Mesenchymal stem cell (in vitro differentiated cells and primary cell): ENCODE measurements around the gene MRLN.
"Not testable (repeated sequence)": the region's sequence is repeated elsewhere in the genome, so short reads cannot be mapped to it uniquely, and the experiment has no call there.

Experiments used
- DNase-seq: peaks from one replicate; pipeline ENCODE4 v3.0.0-alpha.2; 2013
- H2AFZ ChIP-seq: one replicate; pipeline ENCODE4 v1.6.1; 2013; ENCODE audit warnings: low read depth, mild to moderate bottlenecking, control low read depth, inconsistent platforms, low read length, moderate library complexity
- H2AK5ac ChIP-seq: 2 replicates; pipeline ENCODE4 v1.6.1; 2013; ENCODE audit warnings: low read length, moderate library complexity, mild to moderate bottlenecking, inconsistent platforms; ENCODE audit not compliant: severe bottlenecking
- H2BK120ac ChIP-seq: one replicate; pipeline ENCODE4 v1.6.1; 2013; ENCODE audit warnings: low read depth, mild to moderate bottlenecking, inconsistent platforms, low read length, moderate library complexity
- H2BK12ac ChIP-seq, 2 experiments: one replicate each; pipeline ENCODE4 v1.6.1; 2013; ENCODE audit warnings: inconsistent platforms in 2 of 2, low read length in 2 of 2, mild to moderate bottlenecking in 2 of 2, moderate library complexity in 2 of 2, control low read depth in 1 of 2
- H2BK15ac ChIP-seq: one replicate; pipeline ENCODE4 v1.6.1; 2013; ENCODE audit warnings: mild to moderate bottlenecking, low read depth, inconsistent platforms; ENCODE audit not compliant: poor library complexity, severe bottlenecking
- H2BK5ac ChIP-seq: 2 replicates; pipeline ENCODE4 v1.6.1; 2013; ENCODE audit warnings: low read depth, mild to moderate bottlenecking, low read length, control low read depth, inconsistent platforms; ENCODE audit not compliant: poor library complexity, severe bottlenecking
- H3K14ac ChIP-seq, 2 experiments: one replicate each; pipeline ENCODE4 v1.6.1; 2013; ENCODE audit warnings: inconsistent platforms in 2 of 2, low read length in 2 of 2, control low read depth in 1 of 2, mild to moderate bottlenecking in 1 of 2, moderate library complexity in 1 of 2
- H3K18ac ChIP-seq, 2 experiments: one replicate each; pipeline ENCODE4 v1.6.1; 2013; ENCODE audit warnings: inconsistent platforms in 2 of 2, low read length in 2 of 2, control low read depth in 1 of 2, low read depth in 1 of 2, mild to moderate bottlenecking in 1 of 2
- H3K23ac ChIP-seq, 2 experiments: one replicate each; pipeline ENCODE4 v1.6.1; 2013; ENCODE audit warnings: inconsistent platforms in 2 of 2, low read length in 2 of 2, mild to moderate bottlenecking in 2 of 2, moderate library complexity in 2 of 2, control low read depth in 1 of 2
- H3K27ac ChIP-seq: 2 replicates; pipeline ENCODE4 v1.5.1; 2013; ENCODE audit warnings: mild to moderate bottlenecking, moderate library complexity, low read length, control low read depth, inconsistent platforms; ENCODE audit not compliant: poor library complexity, severe bottlenecking
- H3K27me3 ChIP-seq, 2 experiments: 2 replicates each; pipeline versions ENCODE4 v1.6.1 to v1.7.0; 2013; ENCODE audit warnings: low read length in 2 of 2, mild to moderate bottlenecking in 2 of 2, moderate library complexity in 2 of 2, control low read depth in 1 of 2, inconsistent platforms in 1 of 2; ENCODE audit not compliant: control insufficient read depth in 1 of 2, insufficient read depth in 1 of 2
- H3K36me3 ChIP-seq, 2 experiments: 2 replicates each; pipeline versions ENCODE4 v1.6.1 to v1.7.0; 2013; ENCODE audit warnings: low read length in 2 of 2, control low read depth in 1 of 2, inconsistent platforms in 1 of 2, low read depth in 1 of 2, mild to moderate bottlenecking in 1 of 2; ENCODE audit not compliant: insufficient read depth in 2 of 2, control insufficient read depth in 1 of 2
- H3K4ac ChIP-seq, 2 experiments: one replicate each; pipeline ENCODE4 v1.6.1; 2013; ENCODE audit warnings: inconsistent platforms in 2 of 2, low read length in 2 of 2, mild to moderate bottlenecking in 2 of 2, moderate library complexity in 2 of 2, control low read depth in 1 of 2, low read depth in 1 of 2
- H3K4me1 ChIP-seq: 2 replicates; pipeline ENCODE4 v1.6.1; 2013; ENCODE audit warnings: low read depth, low read length, control low read depth; ENCODE audit not compliant: control insufficient read depth, insufficient read depth
- H3K4me2 ChIP-seq: 2 replicates; pipeline ENCODE4 v1.6.1; 2013; ENCODE audit warnings: low read length, mild to moderate bottlenecking, inconsistent platforms; ENCODE audit not compliant: poor library complexity, severe bottlenecking
- H3K4me3 ChIP-seq, 2 experiments: 2 replicates each; pipeline versions ENCODE4 v1.5.1 to v1.7.0; 2013; ENCODE audit warnings: low read length in 2 of 2, mild to moderate bottlenecking in 2 of 2, control low read depth in 1 of 2, low read depth in 1 of 2; ENCODE audit not compliant: insufficient read depth in 1 of 2
- H3K79me1 ChIP-seq: replicated peaks from 2 replicates; pipeline ENCODE4 v1.6.1; 2013; ENCODE audit warnings: mild to moderate bottlenecking, control low read depth, low read length, inconsistent platforms; ENCODE audit not compliant: poor library complexity, severe bottlenecking
- H3K9ac ChIP-seq: 2 replicates; pipeline ENCODE4 v1.7.0; 2013; ENCODE audit warnings: mild to moderate bottlenecking, low read length, moderate library complexity
- H3K9me3 ChIP-seq: 2 replicates; pipeline ENCODE4 v1.7.0; 2013; ENCODE audit warnings: mild to moderate bottlenecking, low read length; ENCODE audit not compliant: control insufficient read depth
- H4K8ac ChIP-seq: one replicate; pipeline ENCODE4 v1.6.1; 2013; ENCODE audit warnings: inconsistent platforms, mild to moderate bottlenecking, low read length, moderate library complexity
- H4K91ac ChIP-seq: one replicate; pipeline ENCODE4 v1.6.1; 2013; ENCODE audit warnings: mild to moderate bottlenecking, low read length, inconsistent platforms
- WGBS: methylation state at CpG from one replicate; pipeline ENCODE4 v1.1.7; 2013; ENCODE audit warnings: mixed read lengths; 5-methylcytosine and 5-hydroxymethylcytosine counted together

Gene MRLN

DNA sequence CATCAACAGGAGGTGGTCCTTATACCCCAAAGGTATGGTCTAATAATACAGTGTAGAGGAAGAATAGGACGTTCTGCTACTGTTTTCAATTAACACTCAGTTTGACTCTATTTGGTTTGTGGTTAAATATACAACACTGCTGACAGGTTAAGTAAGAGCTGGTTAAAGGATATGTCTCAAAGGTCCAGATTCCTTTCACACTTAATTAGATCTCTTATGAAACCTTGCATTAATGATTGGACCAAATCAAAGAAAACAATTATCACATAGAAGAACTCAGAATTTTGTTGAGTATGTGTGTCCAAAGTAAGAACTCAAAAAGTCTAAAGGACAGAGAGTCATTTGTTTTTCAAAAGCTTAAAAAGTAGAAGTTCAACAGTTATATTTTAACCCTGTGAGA is 18.0 kb downstream of the MRLN start:
- H3K4me3 ChIP-seq, result no peak overlapping the region
- H2AFZ ChIP-seq, result no peak overlapping the region
- H3K9me3 ChIP-seq, result no peaks in the 10 kb centered on the region
- no peaks in the 10 kb centered on the region for H3K79me1 ChIP-seq
- no peak overlapping the region for H3K27ac ChIP-seq
- H2BK5ac ChIP-seq, result no peak overlapping the region
- H3K14ac ChIP-seq, result no peak overlapping the region
- no peak overlapping the region for H3K4ac ChIP-seq
- WGBS, result 63% methylated on average over 1 of the region's 1 CpG
- no peak overlapping the region for H3K18ac ChIP-seq
- H3K9ac ChIP-seq, result no peak overlapping the region
- H2BK12ac ChIP-seq, result no peak overlapping the region
- no peak overlapping the region for H4K8ac ChIP-seq
- H3K36me3 ChIP-seq, result no peaks in the 10 kb centered on the region
- no peak overlapping the region for H2BK15ac ChIP-seq
- peaks cover 3 to 11% of the 10 kb centered on the region in 2 experiments for H3K27me3 ChIP-seq
- no peaks in the 10 kb centered on the region for H3K4me1 ChIP-seq
- no peak overlapping the region for H3K23ac ChIP-seq
- no peak for DNase-seq
- H2AK5ac ChIP-seq, result no peak overlapping the region
- no peak overlapping the region for H4K91ac ChIP-seq
- no peak overlapping the region for H2BK120ac ChIP-seq
- no peak overlapping the region for H3K4me2 ChIP-seq

DNA sequence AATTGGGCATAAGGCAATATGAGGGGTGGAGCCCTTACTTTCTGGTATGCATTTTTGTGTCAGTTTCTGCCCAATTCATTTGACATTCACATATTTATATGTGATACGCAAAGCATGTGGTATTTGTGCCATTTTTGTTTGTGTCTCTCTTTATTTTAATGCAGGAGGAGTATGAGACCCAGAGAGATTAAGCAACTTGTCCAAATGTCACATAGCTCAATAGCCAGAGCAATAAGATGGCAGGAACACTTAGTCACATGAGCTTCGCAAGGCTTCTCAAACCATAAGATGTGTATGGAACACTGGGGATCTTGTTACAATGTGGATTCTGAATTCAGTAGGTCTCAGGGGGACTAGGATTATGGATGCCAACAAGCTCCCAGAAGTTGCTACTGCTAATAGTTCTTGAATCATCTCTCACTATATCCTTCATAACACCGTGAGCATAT is 19.2 kb downstream of the MRLN start:
- no peak for DNase-seq
- no peak overlapping the region for H3K23ac ChIP-seq
- H3K4me1 ChIP-seq, result no peaks in the 10 kb centered on the region
- H3K4me2 ChIP-seq, result no peak overlapping the region
- peaks cover 3 to 11% of the 10 kb centered on the region in 2 experiments for H3K27me3 ChIP-seq
- no peak overlapping the region for H3K4me3 ChIP-seq
- no peak overlapping the region for H2BK15ac ChIP-seq
- no peak overlapping the region for H2BK5ac ChIP-seq
- H3K9ac ChIP-seq, result no peak overlapping the region
- no peaks in the 10 kb centered on the region for H3K79me1 ChIP-seq
- no peak overlapping the region for H3K27ac ChIP-seq
- no peak overlapping the region for H3K14ac ChIP-seq
- H2BK120ac ChIP-seq, result no peak overlapping the region
- no peak overlapping the region for H4K8ac ChIP-seq
- no peak overlapping the region for H2AK5ac ChIP-seq
- H2BK12ac ChIP-seq, result no peak overlapping the region
- no peaks in the 10 kb centered on the region for H3K36me3 ChIP-seq
- no peak overlapping the region for H3K18ac ChIP-seq
- H3K9me3 ChIP-seq, result no peaks in the 10 kb centered on the region
- H2AFZ ChIP-seq, result no peak overlapping the region
- H3K4ac ChIP-seq, result no peak overlapping the region
- no peak overlapping the region for H4K91ac ChIP-seq
- 50% methylated on average over 2 of the region's 3 CpGs for WGBS

DNA sequence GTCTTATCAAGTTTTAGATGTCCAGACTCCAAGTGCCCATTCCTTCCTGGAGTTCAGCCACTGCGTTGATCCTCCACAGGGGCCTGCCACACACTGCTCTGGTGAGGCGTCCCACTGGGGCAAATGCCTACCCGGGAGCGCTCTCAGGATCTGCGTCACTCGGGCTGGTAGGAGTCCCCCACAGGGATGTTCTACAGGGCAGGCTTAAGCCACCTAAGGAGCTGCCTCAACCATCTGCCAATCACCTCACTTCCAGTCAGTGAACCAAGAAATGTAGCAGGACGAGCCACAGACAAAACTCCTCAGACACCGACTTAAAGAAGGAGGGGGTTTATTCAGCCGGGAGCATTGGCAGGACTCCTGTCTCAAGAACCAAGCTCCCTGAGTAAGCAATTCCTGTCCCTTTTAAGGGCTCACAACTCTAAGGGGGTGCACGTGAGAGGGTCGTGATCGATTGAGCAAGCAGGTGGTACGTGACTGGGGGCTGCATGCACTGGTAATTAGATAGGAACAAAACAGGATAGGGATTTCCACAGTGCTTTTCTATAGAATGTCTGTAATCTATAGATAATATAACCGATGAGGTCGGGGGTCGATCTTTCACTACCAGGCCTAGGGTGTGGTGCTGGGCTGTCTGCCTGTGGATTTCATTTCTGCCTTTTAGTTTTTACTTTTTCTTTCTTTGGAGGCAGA is 19.8 kb downstream of the MRLN start:
- H3K23ac ChIP-seq, H4K91ac ChIP-seq, H4K8ac ChIP-seq, H2BK5ac ChIP-seq, H3K4ac ChIP-seq, H3K9ac ChIP-seq, H2AFZ ChIP-seq, H3K14ac ChIP-seq, H3K4me3 ChIP-seq, H2BK120ac ChIP-seq, H3K4me1 ChIP-seq, DNase-seq, H3K4me2 ChIP-seq, H2BK15ac ChIP-seq, H3K18ac ChIP-seq, H2BK12ac ChIP-seq, H3K9me3 ChIP-seq, H2AK5ac ChIP-seq, H3K36me3 ChIP-seq, H3K27ac ChIP-seq, H3K79me1 ChIP-seq: not testable (repeated sequence)
- 91% methylated on average over 16 of the region's 16 CpGs for WGBS
- H3K27me3 ChIP-seq, result peaks cover 3 to 11% of the 10 kb centered on the region in 2 experiments

DNA sequence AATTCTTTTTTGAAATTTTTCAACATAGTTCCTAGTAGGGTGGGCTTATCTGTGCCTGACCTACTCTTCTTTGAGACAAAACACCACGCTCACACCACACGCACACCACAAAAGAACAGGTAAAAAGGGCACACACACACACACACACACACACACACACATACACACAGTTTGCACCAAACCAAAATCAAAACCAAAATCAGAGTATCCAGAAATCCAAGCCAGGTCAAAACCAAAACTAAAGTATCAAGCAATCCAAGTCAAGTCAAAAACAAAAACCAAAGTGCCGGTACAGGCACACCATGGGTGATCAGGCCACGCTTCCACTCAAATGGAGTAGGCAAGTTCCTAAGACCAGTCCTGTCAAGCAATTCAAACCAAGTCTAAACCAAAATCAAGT is 20.4 kb downstream of the MRLN start:
- H3K23ac ChIP-seq, H3K9ac ChIP-seq, H3K36me3 ChIP-seq, H3K4me1 ChIP-seq, H4K8ac ChIP-seq, H2AFZ ChIP-seq, H3K14ac ChIP-seq, H2BK5ac ChIP-seq, H3K9me3 ChIP-seq, H2BK15ac ChIP-seq, H3K4ac ChIP-seq, H3K27ac ChIP-seq, H3K18ac ChIP-seq, H3K4me3 ChIP-seq, H2BK120ac ChIP-seq, H4K91ac ChIP-seq, H2AK5ac ChIP-seq, DNase-seq, H3K79me1 ChIP-seq, H3K4me2 ChIP-seq, H2BK12ac ChIP-seq: not testable (repeated sequence)
- 96% methylated on average over 4 of the region's 4 CpGs for WGBS
- H3K27me3 ChIP-seq, result peaks cover 0 to 11% of the 10 kb centered on the region in 2 experiments
